Fibroblast of lung (primary cell): Measurements from ENCODE around the gene GPAM. TPM values are rescaled to one million over a fixed set of nuclear protein-coding genes. Genes with fewer than 3 reads are reported as not detected.

ENCODE experiments used
- DNase-seq, 2 donors: peaks; one replicate each; pipeline versions ENCODE4 v3.0.0 to v3.0.0-alpha.2; 2010; ENCODE audit warnings: low read depth in 2 of 2
- H2AFZ ChIP-seq: 2 replicates; pipeline ENCODE4 v1.5.1; 2012; ENCODE audit warnings: low read length, control low read depth, inconsistent platforms
- H3K27ac ChIP-seq: 2 replicates; pipeline ENCODE4 v1.5.1; 2011; ENCODE audit warnings: low read length, control low read depth; ENCODE audit not compliant: insufficient read depth
- H3K27me3 ChIP-seq: 2 replicates; pipeline ENCODE4 v1.5.1; 2011; ENCODE audit warnings: mild to moderate bottlenecking, low read length; ENCODE audit not compliant: control insufficient read depth, insufficient read depth
- H3K36me3 ChIP-seq: 2 replicates; pipeline ENCODE4 v1.5.1; 2011; ENCODE audit warnings: low read length; ENCODE audit not compliant: control insufficient read depth, insufficient read depth
- H3K4me1 ChIP-seq: 2 replicates; pipeline ENCODE4 v1.5.1; 2011; ENCODE audit warnings: low read length; ENCODE audit not compliant: control insufficient read depth, insufficient read depth; ENCODE audit errors: extremely low read depth
- H3K4me2 ChIP-seq: 2 replicates; pipeline ENCODE4 v1.5.1; 2011; ENCODE audit warnings: low read length, control low read depth; ENCODE audit not compliant: insufficient read depth; ENCODE audit errors: extremely low read depth
- H3K4me3 ChIP-seq, 4 experiments: fragments of 200-600 bp in 1 of 4; sonication (generic) in 1 of 4; replicated peaks in 1 of 4; 2 replicates each; pipeline ENCODE4 v1.5.1; 2011 to 2016; ENCODE audit warnings: low read length in 4 of 4, low read depth in 3 of 4, mild to moderate bottlenecking in 3 of 4, control low read depth in 2 of 4, inconsistent platforms in 1 of 4, mixed read lengths in 1 of 4; ENCODE audit not compliant: insufficient read depth in 1 of 4; ENCODE audit errors: control extremely low read depth in 1 of 4
- H3K79me2 ChIP-seq: 2 replicates; pipeline ENCODE4 v1.5.1; 2012; ENCODE audit warnings: mild to moderate bottlenecking, low read length, inconsistent platforms; ENCODE audit not compliant: control insufficient read depth, insufficient read depth
- H3K9ac ChIP-seq: 2 replicates; pipeline ENCODE4 v1.5.1; 2011; ENCODE audit warnings: mild to moderate bottlenecking, low read length, control low read depth; ENCODE audit not compliant: insufficient read depth
- H3K9me3 ChIP-seq: 2 replicates; pipeline ENCODE4 v1.5.1; 2012; ENCODE audit warnings: low read depth, low read length; ENCODE audit not compliant: control insufficient read depth, insufficient read depth
- H4K20me1 ChIP-seq: 2 replicates; pipeline ENCODE4 v1.5.1; 2011; ENCODE audit warnings: low read length; ENCODE audit not compliant: control insufficient read depth, insufficient read depth; ENCODE audit errors: extremely low read depth
- CTCF ChIP-seq, 2 donors: IDR thresholded peaks in 1 of 2; conservative IDR thresholded peaks in 1 of 2; 1 replicate in 1 of 2; 2 replicates in 1 of 2; pipeline ENCODE4 v1.5.1; 2011 to 2012; ENCODE audit warnings: low read length in 2 of 2, control low read depth in 1 of 2, inconsistent platforms in 1 of 2, low read depth in 1 of 2, mild to moderate bottlenecking in 1 of 2
- EZH2 ChIP-seq: IDR thresholded peaks from 2 replicates; pipeline ENCODE4 v1.5.1; 2012; ENCODE audit warnings: low read length, control low read depth, mild to moderate bottlenecking; ENCODE audit errors: missing control alignments
- polyA plus RNA-seq, 2 donors: library from polyadenylated mRNA; depleted of rRNA in 1 of 2; stranded (reverse) in 1 of 2; unstranded in 1 of 2; fragments of >200 nt; gene quantifications; 2 replicates each; pipeline ENCODE4 v1.2.1, GENCODE V29; 2011 to 2012; ENCODE audit warnings: missing spikeins in 1 of 2
- total RNA-seq: library from RNA; depleted of rRNA; stranded (reverse); fragments of >200 nt; gene quantifications from 2 replicates; pipeline ENCODE4 v1.2.1, GENCODE V29; 2014

Gene GPAM
- total and polyA plus RNA-seq, 2 donors (not counting 1 experiment from before 2014, with no cell fraction given) = 10.1 to 17.0 TPM

GRCh38 chr10:112173206-112173605 is 10.4 kb downstream of the GPAM start:
- no peak overlapping the region for H2AFZ ChIP-seq
- peaks cover 1% of the 10 kb centered on the region for H3K36me3 ChIP-seq
- H3K4me1 ChIP-seq = peaks cover 3% of the 10 kb centered on the region
- no peak overlapping the region for H3K27ac ChIP-seq
- H3K79me2 ChIP-seq = no peaks in the 10 kb centered on the region
- no peak overlapping the region for H3K4me3 ChIP-seq
- no peak overlapping the region for H3K4me2 ChIP-seq
- DNase-seq = no peak
- TF ChIP-seq CTCF (conservative IDR thresholded peaks at IDR 0.05 in 1 of 2, IDR thresholded peaks at IDR 0.05 in 1 of 2; ENCODE audit: low read depth in 1 of 2, low read length in 2 of 2) (no peak), EZH2 (no peak)
- H3K9me3 ChIP-seq = no peaks in the 10 kb centered on the region
- H4K20me1 ChIP-seq = no peaks in the 10 kb centered on the region
- no peaks in the 10 kb centered on the region for H3K27me3 ChIP-seq
- H3K9ac ChIP-seq = no peak overlapping the region

- H3K79me2 ChIP-seq = no peaks in the 10 kb centered on the region
- no peak overlapping the region for H3K4me2 ChIP-seq
- H2AFZ ChIP-seq = no peak overlapping the region
- no peaks in the 10 kb centered on the region for H4K20me1 ChIP-seq
- H3K9me3 ChIP-seq = no peaks in the 10 kb centered on the region
- DNase-seq = no peak
- no peak overlapping the region for H3K27ac ChIP-seq
- H3K36me3 ChIP-seq = peaks cover 8% of the 10 kb centered on the region
- H3K27me3 ChIP-seq = no peaks in the 10 kb centered on the region
- TF ChIP-seq EZH2 = no peak
- TF ChIP-seq CTCF (conservative IDR thresholded peaks at IDR 0.05 in 1 of 2, IDR thresholded peaks at IDR 0.05 in 1 of 2; ENCODE audit: low read depth in 1 of 2, low read length in 2 of 2) = no peak
- no peak overlapping the region for H3K4me3 ChIP-seq
- no peak overlapping the region for H3K9ac ChIP-seq
- H3K4me1 ChIP-seq = peaks cover 3% of the 10 kb centered on the region
These were observed 14.8 kb downstream of the GPAM start for GRCh38 chr10:112168733-112169132.

GRCh38 chr10:112166800-112167199 is 16.8 kb downstream of the GPAM start:
- Histone ChIP-seq H3K79me2 (no peaks in the 10 kb centered on the region), H3K27ac (no peak overlapping the region), H2AFZ (no peak overlapping the region), H3K36me3 (peaks cover 8% of the 10 kb centered on the region), H3K27me3 (no peaks in the 10 kb centered on the region), H3K9me3 (no peaks in the 10 kb centered on the region), H3K9ac (no peak overlapping the region), H3K4me3 (no peak overlapping the region), H3K4me1 (no peaks in the 10 kb centered on the region), H4K20me1 (no peaks in the 10 kb centered on the region), H3K4me2 (no peak overlapping the region)
- TF ChIP-seq CTCF (conservative IDR thresholded peaks at IDR 0.05 in 1 of 2, IDR thresholded peaks at IDR 0.05 in 1 of 2; ENCODE audit: low read depth in 1 of 2, low read length in 2 of 2) (no peak), EZH2 (no peak)
- DNase-seq = no peak
